ENCODE results near the gene MTMR11.
"Not testable (repeated sequence)": the region's sequence is repeated elsewhere in the genome, so short reads cannot be mapped to it uniquely, and the experiment has no call there.

- TF ChIP-seq CTCF, POLR2A (IDR thresholded peaks at IDR 0.05): not testable (repeated sequence)
Measured at GRCh38 chr1:149938668-149939003, 2.0 kb upstream of the MTMR11 start.
